SK-N-SH (cell line): ENCODE data around the gene AKT1. TPM values are rescaled to one million over a fixed set of nuclear protein-coding genes. Genes with fewer than 3 reads are reported as not detected.

Experiments
- CTCF ChIA-PET: fragments of 300-600, 350-600 bp; formaldehyde crosslinking; extraction: SDS; loops from one replicate; lab custom pipeline; 2021; lab: Yijun Ruan, JAX
- POLR2A ChIA-PET: fragments of 350-600 bp; sonication (Branson Sonifier 250); formaldehyde crosslinking; extraction: SDS; loops from one replicate; lab custom pipeline; 2020; ENCODE audit warnings: antibody characterized with exemption, inconsistent platforms; lab: Yijun Ruan, JAX
- DNase-seq: peaks from one replicate; pipeline ENCODE4 v3.0.0; 2012
- H2AFZ ChIP-seq: fragments of 200-600 bp; sonication (generic); 2 replicates; pipeline ENCODE4 v1.8.1; 2016; ENCODE audit warnings: antibody characterized with exemption, mild to moderate bottlenecking, low read depth
- H3F3A ChIP-seq: fragments of 200-600 bp; sonication (generic); replicated peaks from 2 replicates; pipeline ENCODE3; 2016; ENCODE audit warnings: antibody characterized with exemption, mild to moderate bottlenecking; ENCODE audit not compliant: insufficient read depth
- H3K27ac ChIP-seq, 2 experiments: fragments of 200-500 bp in 1 of 2; fragments of 200-600 bp in 1 of 2; sonication (Bioruptor generic) in 1 of 2; sonication (generic), shearing (Covaris generic) in 1 of 2; 2 replicates each; pipeline versions ENCODE4 v1.5.1 to v1.6.1; 2014 to 2016; ENCODE audit warnings: low read depth in 2 of 2, inconsistent platforms in 1 of 2, low read length in 1 of 2, mild to moderate bottlenecking in 1 of 2, mixed read lengths in 1 of 2
- H3K27me3 ChIP-seq: fragments of 200-600 bp; sonication (generic), shearing (Covaris generic); 2 replicates; pipeline ENCODE4 v1.6.1; 2016; ENCODE audit warnings: mixed run types; ENCODE audit not compliant: insufficient read depth
- H3K36me3 ChIP-seq, 2 experiments: fragments of 200-500 bp in 1 of 2; fragments of 200-600 bp in 1 of 2; sonication (Bioruptor generic) in 1 of 2; sonication (generic) in 1 of 2; replicated peaks in 1 of 2; 2 replicates each; pipeline versions ENCODE3 to v1.5.1; 2014 to 2016; ENCODE audit warnings: low read length in 1 of 2, mild to moderate bottlenecking in 1 of 2; ENCODE audit not compliant: insufficient read depth in 2 of 2, control insufficient read depth in 1 of 2
- H3K4me1 ChIP-seq, 2 experiments: fragments of 200-500 bp in 1 of 2; fragments of 200-600 bp in 1 of 2; sonication (Bioruptor generic) in 1 of 2; sonication (generic), shearing (Covaris generic) in 1 of 2; 2 replicates each; pipeline versions ENCODE4 v1.5.1 to v1.6.1; 2014 to 2016; ENCODE audit warnings: low read depth in 1 of 2, low read length in 1 of 2, mixed run types in 1 of 2; ENCODE audit not compliant: insufficient read depth in 2 of 2, control insufficient read depth in 1 of 2
- H3K4me2 ChIP-seq: fragments of 200-600 bp; sonication (generic), shearing (Covaris generic); 2 replicates; pipeline ENCODE4 v1.6.1; 2017; ENCODE audit warnings: mixed run types
- H3K4me3 ChIP-seq, 2 experiments: fragments of 200-500 bp in 1 of 2; fragments of 200-600 bp in 1 of 2; sonication (Bioruptor generic) in 1 of 2; sonication (generic), shearing (Covaris generic) in 1 of 2; 2 replicates each; pipeline versions ENCODE4 v1.5.1 to v1.8.1; 2014 to 2016; ENCODE audit warnings: low read depth in 2 of 2, inconsistent platforms in 1 of 2, low read length in 1 of 2, mild to moderate bottlenecking in 1 of 2, mixed read lengths in 1 of 2, moderate library complexity in 1 of 2
- H3K79me2 ChIP-seq: fragments of 200-600 bp; sonication (generic); 2 replicates; pipeline ENCODE4 v1.8.1; 2017; ENCODE audit warnings: mild to moderate bottlenecking; ENCODE audit not compliant: insufficient read depth
- H3K9ac ChIP-seq: fragments of 200-600 bp; sonication (generic); 2 replicates; pipeline ENCODE4 v1.6.1; 2017; ENCODE audit warnings: mixed run types
- H3K9me2 ChIP-seq: fragments of 200-600 bp; sonication (generic); 2 replicates; pipeline ENCODE4 v1.6.1; 2017; ENCODE audit warnings: mixed run types
- H3K9me3 ChIP-seq: fragments of 200-600 bp; sonication (generic); 2 replicates; pipeline ENCODE4 v1.6.1; 2017; ENCODE audit warnings: mixed run types, mild to moderate bottlenecking, moderate library complexity
- H4K20me1 ChIP-seq: fragments of 200-600 bp; sonication (generic); 2 replicates; pipeline ENCODE4 v1.6.1; 2017; ENCODE audit warnings: mild to moderate bottlenecking, mixed run types; ENCODE audit not compliant: insufficient read depth
- ELF1 ChIP-seq: IDR thresholded peaks from 2 replicates; pipeline ENCODE4 v1.4.0; 2012
- FOXM1 ChIP-seq: IDR thresholded peaks from 2 replicates; pipeline ENCODE4 v1.4.0; 2012; ENCODE audit warnings: low read depth, mild to moderate bottlenecking
- GATA2 ChIP-seq: sonication (generic); formaldehyde crosslinking; IDR thresholded peaks from 2 replicates; pipeline ENCODE4 v1.5.0; 2020; ENCODE audit warnings: mild to moderate bottlenecking, missing genetic modification reagents
- JUND ChIP-seq: IDR thresholded peaks from 2 replicates; pipeline ENCODE4 v1.4.0; 2012
- MAX ChIP-seq: IDR thresholded peaks from 2 replicates; pipeline ENCODE4 v1.4.0; 2012; ENCODE audit warnings: low read depth
- MEF2A ChIP-seq: IDR thresholded peaks from 2 replicates; pipeline ENCODE4 v1.4.0; 2012; ENCODE audit warnings: low read depth, borderline replicate concordance
- MXI1 ChIP-seq: IDR thresholded peaks from 2 replicates; pipeline ENCODE4 v1.6.1; 2012; ENCODE audit warnings: mild to moderate bottlenecking, low read depth, low read length, improper control_type of control experiment
- POLR2AphosphoS5 ChIP-seq: IDR thresholded peaks from 2 replicates; pipeline ENCODE4 v1.6.1; 2012; ENCODE audit warnings: low read depth, low read length
- RFX5 ChIP-seq: IDR thresholded peaks from 2 replicates; pipeline ENCODE4 v1.6.1; 2012; ENCODE audit warnings: mild to moderate bottlenecking, improper control_type of control experiment, low read length
- RXRA ChIP-seq: IDR thresholded peaks from 2 replicates; pipeline ENCODE4 v1.4.0; 2012; ENCODE audit warnings: low read depth, mild to moderate bottlenecking, borderline replicate concordance
- TAF1 ChIP-seq: IDR thresholded peaks from 2 replicates; pipeline ENCODE4 v1.6.1; 2012; ENCODE audit warnings: low read depth, mild to moderate bottlenecking, low read length, moderate library complexity, borderline replicate concordance
- TCF12 ChIP-seq: IDR thresholded peaks from 2 replicates; pipeline ENCODE4 v1.4.0; 2012
- TEAD4 ChIP-seq: IDR thresholded peaks from 2 replicates; pipeline ENCODE4 v1.4.0; 2012; ENCODE audit warnings: mild to moderate bottlenecking, borderline replicate concordance; ENCODE audit not compliant: insufficient read depth
- USF1 ChIP-seq: IDR thresholded peaks from 2 replicates; pipeline ENCODE4 v1.4.0; 2012; ENCODE audit warnings: low read depth, borderline replicate concordance
- USF2 ChIP-seq: fragments of 150-350 bp; IDR thresholded peaks from 2 replicates; pipeline ENCODE4 v1.6.1; 2017; ENCODE audit warnings: antibody characterized with exemption, low read length, low read depth, borderline replicate concordance
- YY1 ChIP-seq: IDR thresholded peaks from 2 replicates; pipeline ENCODE4 v1.4.0; 2012; ENCODE audit warnings: low read depth, mild to moderate bottlenecking
- ZBTB33 ChIP-seq: IDR thresholded peaks from 2 replicates; pipeline ENCODE4 v1.4.0; 2012; ENCODE audit warnings: low read depth, borderline replicate concordance
- WGBS: methylation state at CpG from one replicate; pipeline ENCODE4 v1.1.6; 2017; ENCODE audit warnings: low lambda C conversion rate; 5-methylcytosine and 5-hydroxymethylcytosine counted together
- polyA plus RNA-seq, 3 experiments: library from polyadenylated mRNA; depleted of rRNA; stranded (reverse); fragments of >200 nt; gene quantifications; 2 replicates each; pipeline ENCODE4 v1.2.3, GENCODE V29; 2012

Gene AKT1
- polyA plus RNA-seq, 1 of the 3 experiments (the other 2 are of a cell fraction), result 198 TPM

- ChIA-PET CTCF (interaction anchor here (1.2 to 2.8 kb wide), 2 partner anchors 14 to 45 kb away, joined by 4 to 18 read pairs; no protein-coding TSS in a partner anchor), POLR2A (no interaction called here)
- H3K9me2 ChIP-seq, result no peaks in the 10 kb centered on the region
- peaks cover 3% of the 10 kb centered on the region in 2 experiments; a peak in 2 of 4 replicates for H3K4me1 ChIP-seq
- 98% methylated on average over 7 of the region's 7 CpGs for WGBS
- H3K4me2 ChIP-seq, result no peak overlapping the region
- H3K27ac ChIP-seq, result no peak overlapping the region
- H3K9me3 ChIP-seq, result no peaks in the 10 kb centered on the region
- H2AFZ ChIP-seq, result no peak overlapping the region
- H3K4me3 ChIP-seq, result no peak overlapping the region
- H3K79me2 ChIP-seq, result peaks cover 27% of the 10 kb centered on the region
- H3K9ac ChIP-seq, result no peak overlapping the region
- no peaks in the 10 kb centered on the region for H3K36me3 ChIP-seq
- DNase-seq, result no peak
- no peaks in the 10 kb centered on the region for H4K20me1 ChIP-seq
- no peaks in the 10 kb centered on the region for H3K27me3 ChIP-seq
- peaks cover 14% of the 10 kb centered on the region for H3F3A ChIP-seq
- TF ChIP-seq TCF12 (no peak), POLR2AphosphoS5 (no peak), ZBTB33 (no peak), GATA2 (no peak), RFX5 (no peak), USF2 (no peak), MEF2A (no peak), MAX (no peak), MXI1 (no peak)
Measured at GRCh38 chr14:104813286-104813685, 17.7 kb upstream of the AKT1 start.

- no peak overlapping the region for H2AFZ ChIP-seq
- no peak for TF ChIP-seq RXRA
- no peak for TF ChIP-seq JUND
- no peak for TF ChIP-seq USF1
- TF ChIP-seq ZBTB33, result no peak
- no peak for TF ChIP-seq YY1
- TF ChIP-seq USF2, result no peak
- no peak for TF ChIP-seq TAF1
- no peak for TF ChIP-seq ELF1
- no peak for TF ChIP-seq TEAD4
- TF ChIP-seq FOXM1, result no peak
- ChIA-PET POLR2A (no interaction called here), CTCF (interaction anchor here (0.9 to 1.6 kb wide), 3 partner anchors 16 to 42 kb away, joined by 3 to 4 read pairs (median 3); no protein-coding TSS in a partner anchor)
- H3K9ac ChIP-seq, result no peak overlapping the region
- H4K20me1 ChIP-seq, result no peaks in the 10 kb centered on the region
- H3K27ac ChIP-seq, result no peak overlapping the region
- H3F3A ChIP-seq, result peaks cover 4% of the 10 kb centered on the region
- no peaks in the 10 kb centered on the region for H3K9me3 ChIP-seq
- WGBS, result 88% methylated on average over 10 of the region's 11 CpGs
- no peak overlapping the region for H3K4me3 ChIP-seq
- H3K4me2 ChIP-seq, result no peak overlapping the region
- no peak for DNase-seq
- no peaks in the 10 kb centered on the region for H3K9me2 ChIP-seq
- no peaks in the 10 kb centered on the region for H3K27me3 ChIP-seq
- no peaks in the 10 kb centered on the region for H3K36me3 ChIP-seq
- peaks cover 0 to 9% of the 10 kb centered on the region in 2 experiments; a peak in 2 of 4 replicates for H3K4me1 ChIP-seq
- peaks cover 12% of the 10 kb centered on the region for H3K79me2 ChIP-seq
Measured at GRCh38 chr14:104810316-104810715, 14.8 kb upstream of the AKT1 start.
